Measurements from ENCODE around the gene TRABD2A. TPM values are rescaled to one million over a fixed set of nuclear protein-coding genes. Genes with fewer than 3 reads are reported as not detected.
"Not testable (repeated sequence)": the region's sequence is repeated elsewhere in the genome, so short reads cannot be mapped to it uniquely, and the experiment has no call there.

Gene TRABD2A
- polyA plus RNA-seq, 3 donors from 2014 or later = 0.66 to 3.0 TPM; not detected in 1

DNA sequence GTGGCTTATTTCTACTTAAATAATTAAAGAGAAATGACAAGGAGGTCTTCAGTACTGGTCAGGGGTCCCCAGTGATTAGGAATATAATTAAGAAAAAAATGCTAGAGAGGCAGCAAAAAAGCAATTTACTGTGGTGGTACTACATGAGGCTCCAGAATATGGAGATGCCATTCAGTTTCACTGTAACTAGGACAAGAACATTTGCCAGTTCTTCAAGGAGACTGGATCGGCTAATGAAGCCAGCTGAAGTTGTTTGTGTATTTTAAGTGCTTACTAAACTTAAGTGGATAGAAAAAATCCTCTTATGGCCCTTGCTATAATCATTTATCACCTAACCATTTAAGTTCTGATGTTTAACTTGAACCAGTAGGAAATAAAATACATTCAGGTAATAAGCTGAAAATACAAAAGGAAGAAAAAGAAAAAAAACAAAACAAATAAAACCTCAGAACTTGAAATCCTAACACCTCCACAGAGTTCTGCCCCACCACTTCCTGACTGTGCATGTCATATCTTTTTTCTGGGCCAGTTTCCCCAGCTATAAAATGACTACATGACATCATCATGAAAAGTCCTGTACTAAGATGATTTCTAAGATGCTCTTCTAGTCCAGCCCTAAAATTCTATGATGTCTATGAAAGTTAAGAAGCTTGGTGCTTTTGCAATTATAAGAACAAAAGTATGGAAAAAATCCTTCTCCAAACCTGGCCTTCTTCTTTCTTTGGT lies 98.0 kb downstream of the TRABD2A start:
- H3K4me1 Mint-ChIP-seq = peaks cover 64 to 69% of the 10 kb centered on the region in 2 donors
- H3K4me3 Mint-ChIP-seq = peak overlapping the region; percentile 77 to 85 (median 79)
- peak overlapping the region; percentile 90 to 98 (median 94) for H3K27ac Mint-ChIP-seq
- peaks cover 3 to 9% (median 8%) of the 10 kb centered on the region in 3 donors for H3K27me3 Mint-ChIP-seq (ENCODE audit: low read depth in 3 of 3)
- peaks cover 0 to 1% (median 0%) of the 10 kb centered on the region in 6 donors for H3K9me3 Mint-ChIP-seq
- H3K36me3 Mint-ChIP-seq = peaks cover 11 to 23% (median 11%) of the 10 kb centered on the region in 3 donors
- DNase-seq = peak; percentile 74 to 81 (median 78)

DNA sequence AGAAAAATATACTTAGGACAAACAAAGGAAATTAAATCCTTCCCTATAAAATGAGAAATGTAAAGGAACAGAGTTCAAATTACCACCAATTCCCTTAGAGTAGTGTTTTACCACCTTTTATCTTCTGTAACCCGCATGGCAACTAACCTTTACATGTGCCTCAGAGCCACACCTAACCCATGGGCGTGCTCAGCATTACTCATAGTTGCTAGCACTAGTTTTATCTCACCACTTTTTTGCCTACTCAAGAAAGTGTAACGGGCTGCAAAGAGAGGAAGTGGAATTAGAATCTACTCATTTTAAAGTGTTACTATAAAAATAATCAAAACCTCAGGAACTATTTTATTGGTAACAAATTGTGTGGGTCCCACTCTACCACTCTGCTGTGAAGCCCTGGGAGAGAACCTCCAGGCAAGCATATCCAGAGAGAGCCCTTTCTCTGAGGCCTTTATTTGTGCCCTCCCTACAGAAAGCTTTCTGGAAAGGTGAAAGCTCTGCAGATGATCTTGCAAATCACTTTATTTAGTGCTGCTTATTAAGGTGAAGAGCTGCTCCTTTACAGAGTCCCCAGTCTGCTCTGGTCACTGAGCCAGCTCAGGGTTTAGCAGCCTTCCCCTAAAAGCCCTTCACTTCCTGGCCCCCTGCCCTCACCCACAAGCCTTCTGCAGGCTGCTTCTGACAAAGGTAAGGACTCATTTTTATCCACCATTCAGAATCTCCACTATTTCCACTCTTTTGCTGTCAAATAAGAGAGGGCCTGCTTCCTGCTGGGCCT lies 98.8 kb downstream of the TRABD2A start:
- Mint-ChIP-seq H3K27me3 (ENCODE audit: low read depth in 3 of 3) (peaks cover 3 to 9% (median 8%) of the 10 kb centered on the region in 3 donors), H3K9me3 (peaks cover 0 to 1% (median 0%) of the 10 kb centered on the region in 6 donors), H3K4me3 (peak overlapping the region; percentile 77 to 85 (median 79)), H3K4me1 (peaks cover 64 to 69% of the 10 kb centered on the region in 2 donors), H3K36me3 (peaks cover 11 to 23% (median 11%) of the 10 kb centered on the region in 3 donors), H3K27ac (peak overlapping the region; percentile 90 to 98 (median 94))
- DNase-seq = peak; percentile 63 to 70 (median 68)

DNA sequence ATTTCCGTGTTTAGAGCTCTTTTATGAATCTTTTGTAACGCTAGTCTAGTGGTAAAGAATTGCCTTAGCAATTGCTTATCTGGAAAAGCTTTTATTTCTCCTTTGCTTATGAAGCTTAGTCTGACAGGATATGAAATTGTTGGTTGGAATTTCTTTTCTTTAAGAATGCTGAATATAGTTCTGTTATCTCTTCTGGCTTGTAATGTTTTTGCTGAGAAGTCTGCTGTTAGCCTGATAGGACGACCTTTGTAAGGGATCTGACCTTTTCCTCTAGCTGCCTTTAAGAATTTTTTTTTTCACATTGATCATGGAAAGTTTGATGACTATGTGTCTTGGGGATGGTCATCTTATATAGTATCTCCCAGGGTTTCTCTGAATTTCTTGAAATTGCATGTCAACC lies 101.1 kb downstream of the TRABD2A start:
- H3K4me1 Mint-ChIP-seq = peaks cover 57 to 63% of the 10 kb centered on the region in 2 donors
- peaks cover 2 to 8% (median 6%) of the 10 kb centered on the region in 6 donors for H3K9me3 Mint-ChIP-seq
- no peak for DNase-seq
- peaks cover 14 to 32% (median 15%) of the 10 kb centered on the region in 3 donors for H3K36me3 Mint-ChIP-seq
- H3K27ac Mint-ChIP-seq = peak overlapping the region in 1 of 6 donors; percentile 16
- H3K27me3 Mint-ChIP-seq (ENCODE audit: low read depth in 3 of 3) = peaks cover 5 to 7% (median 5%) of the 10 kb centered on the region in 3 donors
- no peak overlapping the region for H3K4me3 Mint-ChIP-seq

GRCh38 chr2:84778911-84779690 lies 101.8 kb downstream of the TRABD2A start:
- Mint-ChIP-seq H3K4me1 (peaks cover 50 to 57% of the 10 kb centered on the region in 2 donors), H3K27ac (peak overlapping the region in 3 of 6 donors; percentile 7 to 63 (median 59)), H3K27me3 (ENCODE audit: low read depth in 3 of 3) (peaks cover 5 to 7% (median 7%) of the 10 kb centered on the region in 3 donors), H3K9me3 (peaks cover 7 to 15% (median 11%) of the 10 kb centered on the region in 6 donors), H3K4me3 (no peak overlapping the region), H3K36me3 (peaks cover 14 to 31% (median 14%) of the 10 kb centered on the region in 3 donors)
- DNase-seq = no peak

DNA sequence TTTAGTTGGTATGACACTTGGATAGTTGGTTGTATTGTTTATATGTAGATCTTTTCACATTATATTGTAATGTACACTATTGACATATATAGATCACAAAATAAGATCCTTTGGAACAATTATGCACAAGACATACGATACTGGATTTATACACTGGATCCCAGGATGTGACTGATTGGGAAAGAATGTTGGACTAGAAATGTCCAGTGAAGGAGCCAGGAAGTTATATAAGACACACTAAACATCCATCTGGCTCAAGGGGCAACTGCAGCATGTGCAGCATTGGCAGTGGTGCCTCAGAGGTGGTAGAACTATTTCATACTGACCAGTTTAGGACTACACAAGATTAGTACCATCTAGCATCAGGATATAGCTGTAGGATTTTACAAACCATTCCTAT lies 104.9 kb downstream of the TRABD2A start:
- Mint-ChIP-seq H3K27me3 (ENCODE audit: low read depth in 3 of 3) (peaks cover 0 to 4% (median 2%) of the 10 kb centered on the region in 3 donors), H3K4me1 (peaks cover 19 to 26% of the 10 kb centered on the region in 2 donors), H3K36me3 (peaks cover 19 to 41% (median 25%) of the 10 kb centered on the region in 3 donors), H3K4me3 (no peak overlapping the region), H3K9me3 (peaks cover 16 to 43% (median 28%) of the 10 kb centered on the region in 6 donors), H3K27ac (no peak overlapping the region)
- DNase-seq = no peak

- not testable (repeated sequence) for H3K4me3 Mint-ChIP-seq; H3K27me3 Mint-ChIP-seq (ENCODE audit: low read depth in 3 of 3); H3K4me1 Mint-ChIP-seq; DNase-seq; H3K27ac Mint-ChIP-seq
- Mint-ChIP-seq H3K36me3 (peaks cover 13 to 29% (median 27%) of the 10 kb centered on the region in 3 donors), H3K9me3 (peaks cover 17 to 51% (median 33%) of the 10 kb centered on the region in 6 donors)
These were observed 107.3 kb downstream of the TRABD2A start for GRCh38 chr2:84773562-84773961.

Other genes starting within 250 kb of the TRABD2A start
- 1,000 to 10,000 TPM; 4,386 to 7,531 (median 5,397) TPM for gene TMSB10, start 24.6 kb upstream of the TRABD2A start, polyA plus RNA-seq
- 10 to 100 TPM; 19.4 to 29.2 (median 25.5) TPM for gene KCMF1, start 90.1 kb upstream of the TRABD2A start, polyA plus RNA-seq